ENCODE data around the gene TXNRD2.

DNA sequence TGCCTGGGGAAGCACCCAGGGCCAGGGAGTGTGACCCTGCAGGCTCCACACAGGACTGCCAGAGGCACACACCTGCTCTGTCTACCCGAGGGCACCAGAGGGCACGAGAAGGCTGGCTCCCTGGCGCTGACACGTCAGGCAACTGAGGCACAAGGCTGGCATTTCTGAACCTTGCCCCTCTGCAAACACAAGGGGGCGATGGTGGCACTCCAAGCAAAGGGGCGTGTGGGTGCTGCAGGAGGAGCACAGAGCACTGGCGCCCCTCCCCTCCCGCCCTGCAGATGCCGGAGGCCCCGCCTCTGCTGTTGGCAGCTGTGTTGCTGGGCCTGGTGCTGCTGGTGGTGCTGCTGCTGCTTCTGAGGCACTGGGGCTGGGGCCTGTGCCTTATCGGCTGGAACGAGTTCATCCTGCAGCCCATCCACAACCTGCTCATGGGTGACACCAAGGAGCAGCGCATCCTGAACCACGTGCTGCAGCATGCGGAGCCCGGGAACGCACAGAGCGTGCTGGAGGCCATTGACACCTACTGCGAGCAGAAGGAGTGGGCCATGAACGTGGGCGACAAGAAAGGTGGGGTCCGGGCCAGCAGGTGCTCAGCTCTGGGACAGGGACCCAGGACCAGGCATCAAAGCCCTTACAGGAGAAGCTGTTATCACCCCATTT is 20.8 kb upstream of the TXNRD2 start:
- no peak for TF ChIP-seq TAF1 (IDR thresholded peaks at IDR 0.05; ENCODE audit: low read depth)
- TF ChIP-seq TEAD4 (IDR thresholded peaks at IDR 0.05) = no peak
- TF ChIP-seq YY1 (IDR thresholded peaks at IDR 0.05; ENCODE audit: low read depth) = no peak

Measured in Ishikawa (cell line).